HepG2 (cell line): ENCODE data around the gene GLRA1. TPM values are rescaled to one million over a fixed set of nuclear protein-coding genes. Genes with fewer than 3 reads are reported as not detected.

Experiments used
- ATAC-seq: fragments of 200-7000 bp; cut with Tn5 transposase; 3 replicates; pipeline ENCODE4 v1.9.1; 2020; ENCODE audit warnings: mild to moderate bottlenecking, moderate library complexity
- BruUV-seq: library from RNA; stranded (reverse); fragments of 400-500 nt; replicated peaks from 2 replicates; lab custom pipeline; 2021; lab: Mats Ljungman, UMichigan
- CTCF ChIA-PET: fragments of 300-600 bp; formaldehyde crosslinking; extraction: SDS; loops from one replicate; lab custom pipeline; 2021; ENCODE audit warnings: low total read pairs, inconsistent platforms, low intra/inter-chr PET ratio; lab: Yijun Ruan, JAX
- POLR2A ChIA-PET: fragments of 350-600 bp; sonication (Branson Sonifier 250); formaldehyde crosslinking; loops from one replicate; lab custom pipeline; 2020; ENCODE audit warnings: antibody characterized with exemption, inconsistent platforms; lab: Yijun Ruan, JAX
- DNase-seq: peaks from one replicate; pipeline ENCODE4 v3.0.0-alpha.2; 2015; ENCODE audit warnings: low spot score
- FAIRE-seq: peaks from 3 replicates; lab custom pipeline; 2011; peaks lifted over from hg19 to GRCh38; lab: Jason Lieb, UNC
- H2AFZ ChIP-seq: one replicate; pipeline ENCODE4 v1.6.1; 2011; ENCODE audit warnings: low read length, inconsistent platforms
- H3K27ac ChIP-seq: fragments of 300-600 bp; 3 replicates; pipeline ENCODE4 v1.8.0; 2011; ENCODE audit warnings: mixed run types, mild to moderate bottlenecking, mixed read lengths, low read length, inconsistent platforms; ENCODE audit not compliant: insufficient read depth; ENCODE audit errors: extremely low read length
- H3K27me3 ChIP-seq, 2 experiments: fragments of 200-600 bp in 1 of 2; 2 replicates in 1 of 2; 3 replicates in 1 of 2; pipeline versions ENCODE4 v1.6.0 to v1.8.0; 2011; ENCODE audit warnings: low read length in 2 of 2, mild to moderate bottlenecking in 2 of 2, moderate library complexity in 2 of 2, inconsistent platforms in 1 of 2; ENCODE audit not compliant: insufficient read depth in 2 of 2, control insufficient read depth in 1 of 2
- H3K36me3 ChIP-seq, 2 experiments: fragments of 200-600 bp in 1 of 2; replicated peaks in 1 of 2; 2 replicates in 1 of 2; 3 replicates in 1 of 2; pipeline versions ENCODE4 v1.5.1 to v1.8.0; 2011; ENCODE audit warnings: low read length in 2 of 2, inconsistent platforms in 1 of 2; ENCODE audit not compliant: insufficient read depth in 2 of 2, control insufficient read depth in 1 of 2
- H3K4me1 ChIP-seq: 2 replicates; pipeline ENCODE4 v1.5.1; 2012; ENCODE audit warnings: low read length, inconsistent platforms; ENCODE audit not compliant: insufficient read depth
- H3K4me2 ChIP-seq: 2 replicates; pipeline ENCODE4 v1.6.0; 2011; ENCODE audit warnings: low read depth, low read length, inconsistent platforms
- H3K4me3 ChIP-seq, 3 experiments: fragments of 200-600 bp in 1 of 3; sonication (generic), shearing (Covaris generic) in 1 of 3; replicated peaks in 1 of 3; 2 replicates each; pipeline ENCODE4 v1.5.1; 2011 to 2016; ENCODE audit warnings: low read length in 3 of 3, inconsistent platforms in 2 of 3, low read depth in 2 of 3, mild to moderate bottlenecking in 2 of 3, control low read depth in 1 of 3, mixed read lengths in 1 of 3; ENCODE audit not compliant: insufficient read depth in 1 of 3
- H3K79me2 ChIP-seq: one replicate; pipeline ENCODE4 v1.6.1; 2011; ENCODE audit warnings: low read length, inconsistent platforms; ENCODE audit not compliant: insufficient read depth
- H3K9ac ChIP-seq: 2 replicates; pipeline ENCODE4 v1.6.0; 2011; ENCODE audit warnings: mild to moderate bottlenecking, low read depth, low read length, inconsistent platforms; ENCODE audit not compliant: insufficient read depth
- H3K9me3 ChIP-seq: 2 replicates; pipeline ENCODE4 v1.5.1; 2012; ENCODE audit warnings: mild to moderate bottlenecking, low read length
- H4K20me1 ChIP-seq: 2 replicates; pipeline ENCODE4 v1.6.0; 2011; ENCODE audit warnings: inconsistent platforms, mild to moderate bottlenecking, low read length, moderate library complexity; ENCODE audit not compliant: insufficient read depth
- CREB1 ChIP-seq, 2 experiments: fragments of 450-650 bp in 1 of 2; IDR thresholded peaks; 2 replicates each; pipeline ENCODE4 v1.6.1; 2016 to 2017; ENCODE audit warnings: control low read depth in 1 of 2, mild to moderate bottlenecking in 1 of 2, missing compliant biosample characterization in 1 of 2, missing genetic modification characterization in 1 of 2
- DNMT3B ChIP-seq: conservative IDR thresholded peaks from 2 replicates; pipeline ENCODE4 v1.6.1; 2016; ENCODE audit warnings: missing biosample characterization, control low read depth
- ESRRA ChIP-seq: sonication (generic); formaldehyde crosslinking; IDR thresholded peaks from 2 replicates; pipeline ENCODE4 v1.5.1; 2020; ENCODE audit warnings: mild to moderate bottlenecking, low read depth, missing genetic modification reagents
- KDM4B ChIP-seq: sonication (generic); formaldehyde crosslinking; IDR thresholded peaks from 2 replicates; pipeline ENCODE4 v1.4.0; 2020; ENCODE audit warnings: missing genetic modification reagents
- MED8 ChIP-seq: sonication (generic); formaldehyde crosslinking; IDR thresholded peaks from 2 replicates; pipeline ENCODE4 v1.8.1; 2023; ENCODE audit warnings: mild to moderate bottlenecking, missing genetic modification reagents; ENCODE audit not compliant: insufficient replicate concordance
- NR2F1 ChIP-seq, 2 experiments: fragments of 450-650 bp in 1 of 2; formaldehyde crosslinking in 1 of 2; IDR thresholded peaks; 2 replicates each; pipeline versions ENCODE4 v1.5.0 to v1.6.1; 2016 to 2020; ENCODE audit warnings: mild to moderate bottlenecking in 1 of 2, missing compliant biosample characterization in 1 of 2, missing genetic modification reagents in 1 of 2, moderate library complexity in 1 of 2
- PHF21A ChIP-seq: sonication (generic); formaldehyde crosslinking; IDR thresholded peaks from 2 replicates; pipeline ENCODE4 v1.5.0; 2020; ENCODE audit warnings: mild to moderate bottlenecking, missing genetic modification reagents
- REPIN1 ChIP-seq: sonication (generic); formaldehyde crosslinking; IDR thresholded peaks from 2 replicates; pipeline ENCODE4 v1.8.0; 2022; ENCODE audit warnings: missing genetic modification reagents, low read depth, mild to moderate bottlenecking, borderline replicate concordance
- RFX1 ChIP-seq: fragments of 450-650 bp; IDR thresholded peaks from 2 replicates; pipeline ENCODE4 v1.6.1; 2017
- SNRNP70 ChIP-seq: fragments of 200-400 bp; formaldehyde crosslinking; IDR thresholded peaks from 2 replicates; pipeline ENCODE4 v1.6.1; 2017; ENCODE audit warnings: mild to moderate bottlenecking, low read depth, low read length, moderate library complexity
- ZNF230 ChIP-seq: sonication (generic); formaldehyde crosslinking; IDR thresholded peaks from 2 replicates; pipeline ENCODE4 v1.4.0; 2020; ENCODE audit warnings: mild to moderate bottlenecking, missing genetic modification reagents
- ZNF564 ChIP-seq: sonication (generic); formaldehyde crosslinking; IDR thresholded peaks from 2 replicates; pipeline ENCODE4 v1.8.1; 2023; ENCODE audit warnings: mild to moderate bottlenecking, missing genetic modification reagents
- ZNF598 ChIP-seq: sonication (generic); formaldehyde crosslinking; IDR thresholded peaks from 2 replicates; pipeline ENCODE4 v1.5.1; 2020; ENCODE audit warnings: mild to moderate bottlenecking, missing genetic modification reagents, borderline replicate concordance
- ZNF766 ChIP-seq: sonication (generic); formaldehyde crosslinking; IDR thresholded peaks from 2 replicates; pipeline ENCODE4 v1.5.0; 2020; ENCODE audit warnings: missing genetic modification reagents, borderline replicate concordance
- ZNF841 ChIP-seq: sonication (generic); formaldehyde crosslinking; IDR thresholded peaks from 2 replicates; pipeline ENCODE4 v1.8.1; 2023; ENCODE audit warnings: missing genetic modification reagents, borderline replicate concordance
- ZNF878 ChIP-seq: sonication (generic); formaldehyde crosslinking; IDR thresholded peaks from 2 replicates; pipeline ENCODE4 v1.8.1; 2023; ENCODE audit warnings: mild to moderate bottlenecking, missing genetic modification reagents, moderate library complexity
- ZSCAN25 ChIP-seq: sonication (generic); formaldehyde crosslinking; IDR thresholded peaks from 2 replicates; pipeline ENCODE4 v1.8.0; 2022; ENCODE audit warnings: mild to moderate bottlenecking, missing genetic modification reagents
- WGBS: methylation state at CpG from one replicate; pipeline ENCODE4 v1.1.6; 2017; ENCODE audit warnings: low lambda C conversion rate; 5-methylcytosine and 5-hydroxymethylcytosine counted together
- in situ Hi-C: cut with HindIII; loops from 2 replicates; pipeline ENCODE4 v1.10.0; 2017; ENCODE audit warnings: low pct_unique_long_range_greater_than_20kb; ENCODE audit not compliant: extremely low pct_ligation_motif_present
- intact Hi-C: fragments of 100-400 bp; cut with micrococcal nuclease; formaldehyde crosslinking; loops from one replicate; pipeline ENCODE4 v1.10.0; 2022; ENCODE audit not compliant: unreplicated experiment
- polyA plus RNA-seq, 8 experiments: library from polyadenylated mRNA; depleted of rRNA in 3 of 8; stranded (reverse) in 7 of 8; unstranded in 1 of 8; fragments of >200 nt; fragmentation: Illumina TruSeq in 4 of 8; extraction: Trizol in 4 of 8; gene quantifications; 2 replicates each; pipeline versions ENCODE4 v1.2.1 to v1.2.3, GENCODE V29; 2011 to 2016; ENCODE audit warnings: low read depth in 4 of 8, missing spikeins in 1 of 8, mixed read lengths in 1 of 8; ENCODE audit not compliant: insufficient read depth in 1 of 8
- total RNA-seq, 5 experiments: library from RNA; depleted of rRNA; stranded (reverse); fragments of >200 nt; fragmentation: Illumina TruSeq; extraction: Trizol; gene quantifications; 2 replicates each; pipeline ENCODE4 v1.2.3, GENCODE V29; 2016; ENCODE audit warnings: low read depth in 1 of 5
- TF ChIP-seq, protein P1 (sequence below): fragments of 450-650 bp; IDR thresholded peaks from 2 replicates; pipeline ENCODE4 v1.6.1; 2016
- TF ChIP-seq, protein P2 (sequence below): conservative IDR thresholded peaks from 2 replicates; pipeline ENCODE4 v1.6.1; 2018; ENCODE audit warnings: missing genetic modification reagents
- TF ChIP-seq, protein P3 (sequence below): sonication (generic); formaldehyde crosslinking; IDR thresholded peaks from 2 replicates; pipeline ENCODE4 v1.4.0; 2020; ENCODE audit warnings: missing genetic modification reagents

Gene GLRA1
- total and polyA plus RNA-seq, 2 of the 13 experiments (the other 11 are each of a cell fraction or from before 2014, with no cell fraction given) = not detected

DNA sequence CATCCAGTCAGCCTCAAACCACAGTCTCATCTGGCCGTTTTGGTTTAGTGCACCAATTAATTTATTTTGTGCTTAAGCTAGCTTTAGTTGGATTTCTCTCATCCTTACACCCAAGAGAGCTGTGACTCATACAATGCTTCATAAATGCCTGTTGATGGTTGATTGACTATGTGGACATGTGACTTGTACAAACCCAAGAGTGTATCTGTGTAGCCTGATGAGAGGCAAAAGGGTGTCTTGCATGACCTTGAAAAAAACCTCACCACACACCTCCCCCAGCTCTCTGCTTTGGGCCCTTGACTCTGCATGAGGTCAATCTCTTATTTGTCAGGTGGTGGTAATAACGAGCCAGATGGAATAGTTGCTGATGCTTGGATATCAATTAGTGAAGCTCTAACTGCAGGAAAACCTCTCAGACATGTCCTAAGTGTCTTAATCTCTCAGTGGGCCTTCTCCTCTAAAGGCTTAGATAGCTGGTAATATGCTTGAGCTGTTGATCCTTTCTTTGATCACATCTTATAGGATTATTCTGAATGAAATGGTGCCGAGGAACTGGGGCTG, 10.6 kb upstream of the GLRA1 start:
- CTCF ChIA-PET = no interaction called here
- DNase-seq = no peak
- Histone ChIP-seq H3K9me3 (peaks cover 14% of the 10 kb centered on the region), H3K4me3 (no peak overlapping the region), H3K27me3 (no peaks in the 10 kb centered on the region), H3K9ac (no peak overlapping the region), H3K79me2 (no peaks in the 10 kb centered on the region), H3K4me2 (no peak overlapping the region), H3K36me3 (no peaks in the 10 kb centered on the region), H3K27ac (no peak overlapping the region), H4K20me1 (no peaks in the 10 kb centered on the region), H3K4me1 (no peaks in the 10 kb centered on the region)
- in situ Hi-C loops (no loop called here), intact Hi-C loops (no loop called here)
- BruUV-seq = no TSS peak
- no peak for FAIRE-seq
- ATAC-seq = no peak
- POLR2A ChIA-PET = no interaction called here
- WGBS = 0% methylated on average over 3 of the region's 3 CpGs
- TF ChIP-seq SNRNP70 = no peak
- TF ChIP-seq, protein P1, sequence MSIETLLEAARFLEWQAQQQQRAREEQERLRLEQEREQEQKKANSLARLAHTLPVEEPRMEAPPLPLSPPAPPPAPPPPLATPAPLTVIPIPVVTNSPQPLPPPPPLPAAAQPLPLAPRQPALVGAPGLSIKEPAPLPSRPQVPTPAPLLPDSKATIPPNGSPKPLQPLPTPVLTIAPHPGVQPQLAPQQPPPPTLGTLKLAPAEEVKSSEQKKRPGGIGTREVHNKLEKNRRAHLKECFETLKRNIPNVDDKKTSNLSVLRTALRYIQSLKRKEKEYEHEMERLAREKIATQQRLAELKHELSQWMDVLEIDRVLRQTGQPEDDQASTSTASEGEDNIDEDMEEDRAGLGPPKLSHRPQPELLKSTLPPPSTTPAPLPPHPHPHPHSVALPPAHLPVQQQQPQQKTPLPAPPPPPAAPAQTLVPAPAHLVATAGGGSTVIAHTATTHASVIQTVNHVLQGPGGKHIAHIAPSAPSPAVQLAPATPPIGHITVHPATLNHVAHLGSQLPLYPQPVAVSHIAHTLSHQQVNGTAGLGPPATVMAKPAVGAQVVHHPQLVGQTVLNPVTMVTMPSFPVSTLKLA = no peak
- TF ChIP-seq CREB1 (IDR thresholded peaks at IDR 0.05) = no peak
- no peak for TF ChIP-seq CREB1 (CRISPR knock-in tag; IDR thresholded peaks at IDR 0.05)
- no peak for TF ChIP-seq MED8 (CRISPR knock-in tag)
- no peak for TF ChIP-seq ESRRA (CRISPR knock-in tag)
- TF ChIP-seq RFX1 = no peak
- no peak for TF ChIP-seq ZNF766 (CRISPR knock-in tag)
- no peak for TF ChIP-seq REPIN1 (CRISPR knock-in tag)
- TF ChIP-seq ZNF878 (CRISPR knock-in tag) = no peak
- TF ChIP-seq ZNF598 (CRISPR knock-in tag) = no peak
- TF ChIP-seq, protein P2, sequence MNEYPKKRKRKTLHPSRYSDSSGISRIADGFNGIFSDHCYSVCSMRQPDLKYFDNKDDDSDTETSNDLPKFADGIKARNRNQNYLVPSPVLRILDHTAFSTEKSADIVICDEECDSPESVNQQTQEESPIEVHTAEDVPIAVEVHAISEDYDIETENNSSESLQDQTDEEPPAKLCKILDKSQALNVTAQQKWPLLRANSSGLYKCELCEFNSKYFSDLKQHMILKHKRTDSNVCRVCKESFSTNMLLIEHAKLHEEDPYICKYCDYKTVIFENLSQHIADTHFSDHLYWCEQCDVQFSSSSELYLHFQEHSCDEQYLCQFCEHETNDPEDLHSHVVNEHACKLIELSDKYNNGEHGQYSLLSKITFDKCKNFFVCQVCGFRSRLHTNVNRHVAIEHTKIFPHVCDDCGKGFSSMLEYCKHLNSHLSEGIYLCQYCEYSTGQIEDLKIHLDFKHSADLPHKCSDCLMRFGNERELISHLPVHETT = no peak
- no peak for TF ChIP-seq ZNF841 (CRISPR knock-in tag)
- TF ChIP-seq ZSCAN25 = no peak
- TF ChIP-seq PHF21A (CRISPR knock-in tag) = no peak
- no peak for TF ChIP-seq ZNF564 (CRISPR knock-in tag)
- no peak for TF ChIP-seq KDM4B (CRISPR knock-in tag)
- TF ChIP-seq, protein P3, sequence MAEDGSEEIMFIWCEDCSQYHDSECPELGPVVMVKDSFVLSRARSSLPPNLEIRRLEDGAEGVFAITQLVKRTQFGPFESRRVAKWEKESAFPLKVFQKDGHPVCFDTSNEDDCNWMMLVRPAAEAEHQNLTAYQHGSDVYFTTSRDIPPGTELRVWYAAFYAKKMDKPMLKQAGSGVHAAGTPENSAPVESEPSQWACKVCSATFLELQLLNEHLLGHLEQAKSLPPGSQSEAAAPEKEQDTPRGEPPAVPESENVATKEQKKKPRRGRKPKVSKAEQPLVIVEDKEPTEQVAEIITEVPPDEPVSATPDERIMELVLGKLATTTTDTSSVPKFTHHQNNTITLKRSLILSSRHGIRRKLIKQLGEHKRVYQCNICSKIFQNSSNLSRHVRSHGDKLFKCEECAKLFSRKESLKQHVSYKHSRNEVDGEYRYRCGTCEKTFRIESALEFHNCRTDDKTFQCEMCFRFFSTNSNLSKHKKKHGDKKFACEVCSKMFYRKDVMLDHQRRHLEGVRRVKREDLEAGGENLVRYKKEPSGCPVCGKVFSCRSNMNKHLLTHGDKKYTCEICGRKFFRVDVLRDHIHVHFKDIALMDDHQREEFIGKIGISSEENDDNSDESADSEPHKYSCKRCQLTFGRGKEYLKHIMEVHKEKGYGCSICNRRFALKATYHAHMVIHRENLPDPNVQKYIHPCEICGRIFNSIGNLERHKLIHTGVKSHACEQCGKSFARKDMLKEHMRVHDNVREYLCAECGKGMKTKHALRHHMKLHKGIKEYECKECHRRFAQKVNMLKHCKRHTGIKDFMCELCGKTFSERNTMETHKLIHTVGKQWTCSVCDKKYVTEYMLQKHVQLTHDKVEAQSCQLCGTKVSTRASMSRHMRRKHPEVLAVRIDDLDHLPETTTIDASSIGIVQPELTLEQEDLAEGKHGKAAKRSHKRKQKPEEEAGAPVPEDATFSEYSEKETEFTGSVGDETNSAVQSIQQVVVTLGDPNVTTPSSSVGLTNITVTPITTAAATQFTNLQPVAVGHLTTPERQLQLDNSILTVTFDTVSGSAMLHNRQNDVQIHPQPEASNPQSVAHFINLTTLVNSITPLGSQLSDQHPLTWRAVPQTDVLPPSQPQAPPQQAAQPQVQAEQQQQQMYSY = no peak
- no peak for TF ChIP-seq DNMT3B (CRISPR knock-in tag)
- TF ChIP-seq ZNF230 (CRISPR knock-in tag) = no peak
- no peak for TF ChIP-seq NR2F1 (CRISPR knock-in tag; IDR thresholded peaks at IDR 0.05)
- TF ChIP-seq, all 625 proteins: peak for 0
- no peak overlapping the region for H2AFZ ChIP-seq
